Endothelial cell of umbilical vein (primary cell): Measurements from ENCODE around the gene IFI27. TPM values are rescaled to one million over a fixed set of nuclear protein-coding genes. Genes with fewer than 3 reads are reported as not detected.
"Not testable (repeated sequence)": the region's sequence is repeated elsewhere in the genome, so short reads cannot be mapped to it uniquely, and the experiment has no call there.

Experiments used
- BruUV-seq: library from RNA; stranded (reverse); fragments of 400-500 nt; replicated peaks from 2 replicates; lab custom pipeline; 2021; lab: Mats Ljungman, UMichigan
- CTCF ChIA-PET: fragments of 300-600, 350-600 bp; sonication (Branson Sonifier 250); formaldehyde crosslinking; loops from one replicate; lab custom pipeline; 2021; ENCODE audit warnings: antibody characterized with exemption, inconsistent platforms; lab: Charles Lee
- POLR2A ChIA-PET: fragments of 300-600, 350-600 bp; sonication (Branson Sonifier 250); formaldehyde crosslinking; loops from one replicate; lab custom pipeline; 2021; ENCODE audit warnings: antibody characterized with exemption, inconsistent platforms; lab: Charles Lee
- DNase-seq: peaks from one replicate; pipeline ENCODE4 v3.0.0-alpha.2; 2011; ENCODE audit warnings: low read depth, low spot score
- FAIRE-seq: peaks from 2 replicates; lab custom pipeline; 2011; peaks lifted over from hg19 to GRCh38; lab: Jason Lieb, UNC
- H2AFZ ChIP-seq: 2 replicates; pipeline ENCODE4 v1.6.0; 2012; ENCODE audit warnings: low read depth, low read length, control low read depth, inconsistent platforms
- H3K27ac ChIP-seq: 2 replicates; pipeline ENCODE4 v1.5.1; 2011; ENCODE audit warnings: low read depth, mild to moderate bottlenecking, control low read depth, low read length, moderate library complexity; ENCODE audit not compliant: insufficient read depth
- H3K27me3 ChIP-seq, 2 experiments: 2 replicates each; pipeline versions ENCODE4 v1.6.0 to v1.6.1; 2011; ENCODE audit warnings: low read length in 2 of 2, mixed read lengths in 1 of 2; ENCODE audit not compliant: control insufficient read depth in 2 of 2, insufficient read depth in 2 of 2
- H3K36me3 ChIP-seq, 2 experiments: 2 replicates in 1 of 2; 3 replicates in 1 of 2; pipeline ENCODE4 v1.5.1; 2011; ENCODE audit warnings: low read length in 2 of 2, mild to moderate bottlenecking in 1 of 2, moderate library complexity in 1 of 2; ENCODE audit not compliant: control insufficient read depth in 2 of 2, insufficient read depth in 2 of 2; ENCODE audit errors: extremely low read depth in 1 of 2
- H3K4me1 ChIP-seq: 3 replicates; pipeline ENCODE4 v1.5.1; 2011; ENCODE audit warnings: mild to moderate bottlenecking, low read length; ENCODE audit not compliant: control insufficient read depth, insufficient read depth; ENCODE audit errors: extremely low read depth
- H3K4me2 ChIP-seq: 2 replicates; pipeline ENCODE4 v1.6.1; 2011; ENCODE audit warnings: low read length, control low read depth, mixed read lengths; ENCODE audit not compliant: insufficient read depth
- H3K4me3 ChIP-seq, 3 experiments: fragments of 200-600 bp in 1 of 3; sonication (generic), shearing (Covaris generic) in 1 of 3; replicated peaks in 1 of 3; 2 replicates each; pipeline ENCODE4 v1.5.1; 2011 to 2016; ENCODE audit warnings: control low read depth in 3 of 3, low read length in 3 of 3, mild to moderate bottlenecking in 2 of 3, inconsistent platforms in 1 of 3, low read depth in 1 of 3, moderate library complexity in 1 of 3; ENCODE audit not compliant: insufficient read depth in 1 of 3
- H3K79me2 ChIP-seq: 2 replicates; pipeline ENCODE4 v1.6.0; 2012; ENCODE audit warnings: low read length, inconsistent platforms; ENCODE audit not compliant: control insufficient read depth, insufficient read depth
- H3K9ac ChIP-seq: replicated peaks from 2 replicates; pipeline ENCODE3; 2011; ENCODE audit warnings: low read length, control low read depth; ENCODE audit not compliant: insufficient read depth; ENCODE audit errors: extremely low read depth
- H3K9me1 ChIP-seq: replicated peaks from 3 replicates; pipeline ENCODE4 v1.6.0; 2011; ENCODE audit warnings: mild to moderate bottlenecking, low read length; ENCODE audit not compliant: control insufficient read depth, insufficient read depth; ENCODE audit errors: extremely low read depth
- H3K9me3 ChIP-seq: replicated peaks from 2 replicates; pipeline ENCODE4 v1.5.1; 2012; ENCODE audit warnings: low read length, inconsistent platforms; ENCODE audit not compliant: control insufficient read depth, insufficient read depth
- H4K20me1 ChIP-seq: replicated peaks from 2 replicates; pipeline ENCODE3; 2011; ENCODE audit warnings: mild to moderate bottlenecking, low read length; ENCODE audit not compliant: control insufficient read depth, insufficient read depth; ENCODE audit errors: extremely low read depth
- GATA2 ChIP-seq: IDR thresholded peaks from 2 replicates; pipeline ENCODE4 v1.7.0; 2011; ENCODE audit warnings: low read depth, mild to moderate bottlenecking, moderate library complexity, mixed read lengths, low read length; ENCODE audit not compliant: insufficient read length, insufficient read depth
- JUN ChIP-seq: IDR thresholded peaks from 2 replicates; pipeline ENCODE4 v1.6.1; 2011; ENCODE audit warnings: borderline replicate concordance, low read depth; ENCODE audit not compliant: insufficient read length, insufficient read depth
- POLR2AphosphoS5 ChIP-seq: IDR thresholded peaks from 2 replicates; pipeline ENCODE4 v1.6.1; 2012; ENCODE audit warnings: low read depth, mild to moderate bottlenecking, control low read depth, low read length, moderate library complexity; ENCODE audit not compliant: insufficient read depth
- dilution Hi-C: fragments of 300-500 bp; cut with MboI; formaldehyde crosslinking; loops from one replicate; pipeline ENCODE4 v1.15.0; 2019; ENCODE audit warnings: low sequenced_read_pairs; ENCODE audit not compliant: extremely low pct_ligation_motif_present
- intact Hi-C: fragments of 100-400 bp; cut with micrococcal nuclease; formaldehyde crosslinking; loops from one replicate; pipeline ENCODE4 v1.10.0; 2022
- polyA plus RNA-seq, 4 experiments: library from polyadenylated mRNA; depleted of rRNA in 3 of 4; stranded (reverse) in 3 of 4; unstranded in 1 of 4; fragments of >200 nt; gene quantifications; 2 replicates each; pipeline versions ENCODE4 v1.2.1 to v1.2.3, GENCODE V29; 2011 to 2012; ENCODE audit warnings: missing spikeins in 1 of 4
- total RNA-seq: library from RNA; stranded (reverse); gene quantifications from 2 replicates; pipeline ENCODE4 v1.2.3, GENCODE V29; 2021
- TF ChIP-seq, protein P1 (sequence below), 2 donors: IDR thresholded peaks; 1 replicate in 1 of 2; 2 replicates in 1 of 2; pipeline ENCODE4 v1.5.1; 2011; ENCODE audit warnings: low read length in 2 of 2, mild to moderate bottlenecking in 2 of 2, moderate library complexity in 2 of 2, control low read depth in 1 of 2, inconsistent platforms in 1 of 2, low read depth in 1 of 2; ENCODE audit not compliant: insufficient read depth in 1 of 2; ENCODE audit errors: extremely low read depth in 1 of 2

Gene IFI27
- total and polyA plus RNA-seq, 2 donors (not counting 3 experiments of a cell fraction or from before 2014, with no cell fraction given): 126 to 1,265 TPM

DNA sequence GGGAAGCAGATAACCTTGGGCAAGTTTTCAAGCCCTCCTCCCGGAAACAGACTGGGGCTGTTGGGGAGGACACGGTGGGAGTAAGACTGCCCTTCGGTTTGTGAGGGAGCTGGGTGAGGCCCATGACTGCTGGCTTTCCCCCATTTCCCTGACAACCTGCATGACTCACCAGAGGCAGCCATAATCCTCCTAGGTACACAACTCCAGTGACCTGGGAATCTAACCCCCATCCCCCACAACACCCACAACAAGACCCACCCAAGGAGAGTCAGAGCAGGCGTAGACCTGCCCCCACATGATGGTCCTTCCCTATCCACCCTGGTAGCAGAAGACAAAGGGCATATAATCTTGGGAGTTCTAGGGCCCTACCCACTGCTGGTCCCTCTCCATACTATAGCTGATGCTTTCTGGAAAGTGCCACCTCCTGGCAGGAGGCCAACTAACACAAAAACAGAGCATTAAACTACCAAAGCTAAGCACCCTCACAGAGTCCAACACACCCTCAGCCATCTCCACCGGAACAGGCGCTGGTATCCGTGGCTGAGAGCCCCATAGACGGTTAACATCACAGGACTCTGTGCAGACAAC is 44.4 kb upstream of the IFI27 start:
- Histone ChIP-seq H3K9me1 (no peaks in the 10 kb centered on the region), H3K36me3 (peaks cover 4 to 7% of the 10 kb centered on the region in 2 experiments), H3K9me3 (no peaks in the 10 kb centered on the region), H3K9ac (no peak overlapping the region), H3K4me2 (no peak overlapping the region), H2AFZ (no peak overlapping the region), H3K27me3 (no peaks in the 10 kb centered on the region), H3K27ac (no peak overlapping the region), H3K79me2 (peaks cover 81% of the 10 kb centered on the region), H4K20me1 (no peaks in the 10 kb centered on the region), H3K4me3 (no peak overlapping the region), H3K4me1 (peaks cover 13% of the 10 kb centered on the region)
- ChIA-PET POLR2A (no interaction called here), CTCF (interaction anchor here (1.2 to 1.9 kb wide), 4 partner anchors 9 to 71 kb away, joined by 6 to 9 read pairs (median 6); partner anchors contain the start of gene IFI27L1)
- no TSS peak for BruUV-seq
- dilution Hi-C loops: no loop called here
- TF ChIP-seq, protein P1, sequence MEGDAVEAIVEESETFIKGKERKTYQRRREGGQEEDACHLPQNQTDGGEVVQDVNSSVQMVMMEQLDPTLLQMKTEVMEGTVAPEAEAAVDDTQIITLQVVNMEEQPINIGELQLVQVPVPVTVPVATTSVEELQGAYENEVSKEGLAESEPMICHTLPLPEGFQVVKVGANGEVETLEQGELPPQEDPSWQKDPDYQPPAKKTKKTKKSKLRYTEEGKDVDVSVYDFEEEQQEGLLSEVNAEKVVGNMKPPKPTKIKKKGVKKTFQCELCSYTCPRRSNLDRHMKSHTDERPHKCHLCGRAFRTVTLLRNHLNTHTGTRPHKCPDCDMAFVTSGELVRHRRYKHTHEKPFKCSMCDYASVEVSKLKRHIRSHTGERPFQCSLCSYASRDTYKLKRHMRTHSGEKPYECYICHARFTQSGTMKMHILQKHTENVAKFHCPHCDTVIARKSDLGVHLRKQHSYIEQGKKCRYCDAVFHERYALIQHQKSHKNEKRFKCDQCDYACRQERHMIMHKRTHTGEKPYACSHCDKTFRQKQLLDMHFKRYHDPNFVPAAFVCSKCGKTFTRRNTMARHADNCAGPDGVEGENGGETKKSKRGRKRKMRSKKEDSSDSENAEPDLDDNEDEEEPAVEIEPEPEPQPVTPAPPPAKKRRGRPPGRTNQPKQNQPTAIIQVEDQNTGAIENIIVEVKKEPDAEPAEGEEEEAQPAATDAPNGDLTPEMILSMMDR (IDR thresholded peaks at IDR 0.05; ENCODE audit: extremely low read depth in 1 of 2, insufficient read depth in 1 of 2, low read depth in 1 of 2, low read length in 2 of 2): no peak
- no peak for TF ChIP-seq GATA2
- no peak for TF ChIP-seq JUN
- TF ChIP-seq POLR2AphosphoS5: no peak
- DNase-seq (no peak), FAIRE-seq (no peak)
- intact Hi-C loops: no loop called here

DNA sequence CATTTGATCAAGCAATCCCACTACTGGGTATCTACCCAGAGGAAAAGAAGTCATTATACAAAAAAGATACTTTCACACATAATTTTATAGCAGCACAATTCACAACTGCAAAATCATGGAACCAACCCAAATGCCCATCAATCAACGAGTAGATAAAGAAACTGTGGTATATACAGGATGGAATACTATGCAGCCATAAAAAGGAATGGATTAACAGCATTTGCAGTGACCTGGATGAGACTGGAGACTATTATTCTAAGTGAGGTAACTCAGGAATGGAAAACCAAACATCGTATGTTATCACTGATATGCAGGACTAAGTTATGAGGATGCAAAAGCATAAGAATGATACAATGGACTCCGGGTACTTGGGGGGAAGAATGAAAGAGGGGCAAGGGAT is 38.5 kb upstream of the IFI27 start:
- CTCF ChIA-PET, H3K4me3 ChIP-seq, POLR2A ChIA-PET, DNase-seq, BruUV-seq, intact Hi-C loops, H3K27ac ChIP-seq, H3K4me1 ChIP-seq, dilution Hi-C loops, H3K9ac ChIP-seq, H3K27me3 ChIP-seq, H3K4me2 ChIP-seq, H4K20me1 ChIP-seq, H2AFZ ChIP-seq, H3K36me3 ChIP-seq, H3K9me1 ChIP-seq, H3K9me3 ChIP-seq, FAIRE-seq: not testable (repeated sequence)
- H3K79me2 ChIP-seq: peaks cover 92% of the 10 kb centered on the region
